HepG2 (cell line): ENCODE data around the gene CDC42EP3. TPM values are rescaled to one million over a fixed set of nuclear protein-coding genes. Genes with fewer than 3 reads are reported as not detected.

Source experiments
- ATAC-seq: fragments of 200-7000 bp; cut with Tn5 transposase; 3 replicates; pipeline ENCODE4 v1.9.1; 2020; ENCODE audit warnings: mild to moderate bottlenecking, moderate library complexity
- BruUV-seq: library from RNA; stranded (reverse); fragments of 400-500 nt; replicated peaks from 2 replicates; lab custom pipeline; 2021; lab: Mats Ljungman, UMichigan
- CTCF ChIA-PET: fragments of 300-600 bp; formaldehyde crosslinking; extraction: SDS; loops from one replicate; lab custom pipeline; 2021; ENCODE audit warnings: low total read pairs, inconsistent platforms, low intra/inter-chr PET ratio; lab: Yijun Ruan, JAX
- POLR2A ChIA-PET: fragments of 350-600 bp; sonication (Branson Sonifier 250); formaldehyde crosslinking; loops from one replicate; lab custom pipeline; 2020; ENCODE audit warnings: antibody characterized with exemption, inconsistent platforms; lab: Yijun Ruan, JAX
- DNase-seq: peaks from one replicate; pipeline ENCODE4 v3.0.0-alpha.2; 2015; ENCODE audit warnings: low spot score
- FAIRE-seq: peaks from 3 replicates; lab custom pipeline; 2011; peaks lifted over from hg19 to GRCh38; lab: Jason Lieb, UNC
- H2AFZ ChIP-seq: one replicate; pipeline ENCODE4 v1.6.1; 2011; ENCODE audit warnings: low read length, inconsistent platforms
- H3K27ac ChIP-seq: fragments of 300-600 bp; 3 replicates; pipeline ENCODE4 v1.8.0; 2011; ENCODE audit warnings: mixed run types, mild to moderate bottlenecking, mixed read lengths, low read length, inconsistent platforms; ENCODE audit not compliant: insufficient read depth; ENCODE audit errors: extremely low read length
- H3K27me3 ChIP-seq, 2 experiments: fragments of 200-600 bp in 1 of 2; 2 replicates in 1 of 2; 3 replicates in 1 of 2; pipeline versions ENCODE4 v1.6.0 to v1.8.0; 2011; ENCODE audit warnings: low read length in 2 of 2, mild to moderate bottlenecking in 2 of 2, moderate library complexity in 2 of 2, inconsistent platforms in 1 of 2; ENCODE audit not compliant: insufficient read depth in 2 of 2, control insufficient read depth in 1 of 2
- H3K36me3 ChIP-seq, 2 experiments: fragments of 200-600 bp in 1 of 2; replicated peaks in 1 of 2; 2 replicates in 1 of 2; 3 replicates in 1 of 2; pipeline versions ENCODE4 v1.5.1 to v1.8.0; 2011; ENCODE audit warnings: low read length in 2 of 2, inconsistent platforms in 1 of 2; ENCODE audit not compliant: insufficient read depth in 2 of 2, control insufficient read depth in 1 of 2
- H3K4me1 ChIP-seq: 2 replicates; pipeline ENCODE4 v1.5.1; 2012; ENCODE audit warnings: low read length, inconsistent platforms; ENCODE audit not compliant: insufficient read depth
- H3K4me2 ChIP-seq: 2 replicates; pipeline ENCODE4 v1.6.0; 2011; ENCODE audit warnings: low read depth, low read length, inconsistent platforms
- H3K4me3 ChIP-seq, 3 experiments: fragments of 200-600 bp in 1 of 3; sonication (generic), shearing (Covaris generic) in 1 of 3; replicated peaks in 1 of 3; 2 replicates each; pipeline ENCODE4 v1.5.1; 2011 to 2016; ENCODE audit warnings: low read length in 3 of 3, inconsistent platforms in 2 of 3, low read depth in 2 of 3, mild to moderate bottlenecking in 2 of 3, control low read depth in 1 of 3, mixed read lengths in 1 of 3; ENCODE audit not compliant: insufficient read depth in 1 of 3
- H3K79me2 ChIP-seq: one replicate; pipeline ENCODE4 v1.6.1; 2011; ENCODE audit warnings: low read length, inconsistent platforms; ENCODE audit not compliant: insufficient read depth
- H3K9ac ChIP-seq: 2 replicates; pipeline ENCODE4 v1.6.0; 2011; ENCODE audit warnings: mild to moderate bottlenecking, low read depth, low read length, inconsistent platforms; ENCODE audit not compliant: insufficient read depth
- H3K9me3 ChIP-seq: 2 replicates; pipeline ENCODE4 v1.5.1; 2012; ENCODE audit warnings: mild to moderate bottlenecking, low read length
- H4K20me1 ChIP-seq: 2 replicates; pipeline ENCODE4 v1.6.0; 2011; ENCODE audit warnings: inconsistent platforms, mild to moderate bottlenecking, low read length, moderate library complexity; ENCODE audit not compliant: insufficient read depth
- CTCF ChIP-seq: sonication (generic); formaldehyde crosslinking; IDR thresholded peaks from 2 replicates; pipeline ENCODE4 v1.5.0; 2020; ENCODE audit warnings: mild to moderate bottlenecking, missing genetic modification reagents, moderate library complexity
- DMTF1 ChIP-seq: sonication (generic); formaldehyde crosslinking; IDR thresholded peaks from 2 replicates; pipeline ENCODE4 v1.4.0; 2020; ENCODE audit warnings: mild to moderate bottlenecking, missing genetic modification reagents
- GABPB1 ChIP-seq: IDR thresholded peaks from 2 replicates; pipeline ENCODE4 v1.6.1; 2016; ENCODE audit warnings: mild to moderate bottlenecking, missing genetic modification reagents, moderate library complexity, missing compliant biosample characterization
- HCFC1 ChIP-seq: fragments of 150-350 bp; IDR thresholded peaks from 2 replicates; pipeline ENCODE4 v1.6.1; 2014; ENCODE audit warnings: low read depth, low read length
- HES4 ChIP-seq: sonication (generic); formaldehyde crosslinking; IDR thresholded peaks from 2 replicates; pipeline ENCODE4 v1.9.0; 2021; ENCODE audit warnings: mild to moderate bottlenecking, missing genetic modification reagents, borderline replicate concordance
- NCOA1 ChIP-seq: sonication (generic); formaldehyde crosslinking; IDR thresholded peaks from 2 replicates; pipeline ENCODE4 v1.9.0; 2021; ENCODE audit warnings: missing genetic modification reagents
- NFE2L2 ChIP-seq: fragments of 150-350 bp; IDR thresholded peaks from 2 replicates; pipeline ENCODE4 v1.6.1; 2014; ENCODE audit warnings: low read length
- PPARG ChIP-seq: conservative IDR thresholded peaks from 2 replicates; pipeline ENCODE4 v1.6.1; 2016; ENCODE audit warnings: missing biosample characterization, missing genetic modification reagents
- RAD21 ChIP-seq: fragments of 450-650 bp; formaldehyde crosslinking; IDR thresholded peaks from 2 replicates; pipeline ENCODE4 v1.5.0; 2020; ENCODE audit warnings: mild to moderate bottlenecking
- RFXANK ChIP-seq: IDR thresholded peaks from 2 replicates; pipeline ENCODE4 v1.6.1; 2016
- SMAD1 ChIP-seq: sonication (generic); formaldehyde crosslinking; IDR thresholded peaks from 2 replicates; pipeline ENCODE4 v1.4.0; 2020; ENCODE audit warnings: missing genetic modification reagents, low read depth, mild to moderate bottlenecking, borderline replicate concordance
- TARDBP ChIP-seq: sonication (generic); formaldehyde crosslinking; IDR thresholded peaks from 2 replicates; pipeline ENCODE4 v1.8.0; 2022; ENCODE audit warnings: mild to moderate bottlenecking, missing genetic modification reagents
- ZBTB38 ChIP-seq: sonication (generic); formaldehyde crosslinking; IDR thresholded peaks from 2 replicates; pipeline ENCODE4 v1.5.1; 2020; ENCODE audit warnings: mild to moderate bottlenecking, missing genetic modification reagents
- ZBTB7B ChIP-seq: sonication (generic); formaldehyde crosslinking; IDR thresholded peaks from 2 replicates; pipeline ENCODE4 v1.4.0; 2020; ENCODE audit warnings: missing genetic modification reagents
- ZFP36L1 ChIP-seq: sonication (generic); formaldehyde crosslinking; IDR thresholded peaks from 2 replicates; pipeline ENCODE4 v1.8.0; 2022; ENCODE audit warnings: mild to moderate bottlenecking, missing genetic modification reagents, moderate library complexity
- ZNF572 ChIP-seq: sonication (generic); formaldehyde crosslinking; IDR thresholded peaks from 2 replicates; pipeline ENCODE4 v1.5.1; 2020; ENCODE audit warnings: mild to moderate bottlenecking, missing genetic modification reagents
- WGBS: methylation state at CpG from one replicate; pipeline ENCODE4 v1.1.6; 2017; ENCODE audit warnings: low lambda C conversion rate; 5-methylcytosine and 5-hydroxymethylcytosine counted together
- in situ Hi-C: cut with HindIII; loops from 2 replicates; pipeline ENCODE4 v1.10.0; 2017; ENCODE audit warnings: low pct_unique_long_range_greater_than_20kb; ENCODE audit not compliant: extremely low pct_ligation_motif_present
- intact Hi-C: fragments of 100-400 bp; cut with micrococcal nuclease; formaldehyde crosslinking; loops from one replicate; pipeline ENCODE4 v1.10.0; 2022; ENCODE audit not compliant: unreplicated experiment
- polyA plus RNA-seq, 8 experiments: library from polyadenylated mRNA; depleted of rRNA in 3 of 8; stranded (reverse) in 7 of 8; unstranded in 1 of 8; fragments of >200 nt; fragmentation: Illumina TruSeq in 4 of 8; extraction: Trizol in 4 of 8; gene quantifications; 2 replicates each; pipeline versions ENCODE4 v1.2.1 to v1.2.3, GENCODE V29; 2011 to 2016; ENCODE audit warnings: low read depth in 4 of 8, missing spikeins in 1 of 8, mixed read lengths in 1 of 8; ENCODE audit not compliant: insufficient read depth in 1 of 8
- total RNA-seq, 5 experiments: library from RNA; depleted of rRNA; stranded (reverse); fragments of >200 nt; fragmentation: Illumina TruSeq; extraction: Trizol; gene quantifications; 2 replicates each; pipeline ENCODE4 v1.2.3, GENCODE V29; 2016; ENCODE audit warnings: low read depth in 1 of 5

CDC42EP3 gene
- total and polyA plus RNA-seq, 2 of the 13 experiments (the other 11 are each of a cell fraction or from before 2014, with no cell fraction given) = 0.01 TPM; not detected in 1

GRCh38 chr2:37648331-37649011 is 23.0 kb downstream of the CDC42EP3 start:
- ChIA-PET CTCF (no interaction called here), POLR2A (no interaction called here)
- Histone ChIP-seq H3K9me3 (no peaks in the 10 kb centered on the region), H2AFZ (no peak overlapping the region), H3K27me3 (peaks cover 2 to 29% of the 10 kb centered on the region in 2 experiments; a peak in 3 of 5 replicates), H3K4me3 (no peak overlapping the region), H3K27ac (no peak overlapping the region), H3K4me2 (no peak overlapping the region), H3K36me3 (no peaks in the 10 kb centered on the region), H3K4me1 (no peaks in the 10 kb centered on the region), H4K20me1 (no peaks in the 10 kb centered on the region), H3K9ac (no peak overlapping the region), H3K79me2 (no peaks in the 10 kb centered on the region)
- DNase-seq (no peak), FAIRE-seq (no peak), ATAC-seq (peak; percentile 71)
- in situ Hi-C loops (no loop called here), intact Hi-C loops (loop anchor here (10.0 kb wide), 1 partner anchor 254 kb away; no protein-coding TSS in a partner anchor)
- TF ChIP-seq PPARG (CRISPR knock-in tag) (no peak), ZNF572 (CRISPR knock-in tag) (no peak), GABPB1 (CRISPR knock-in tag) (peak; percentile 22; the same call in 1 of the 2 replicates), ZBTB7B (no peak), TARDBP (CRISPR knock-in tag) (no peak), SMAD1 (CRISPR knock-in tag) (no peak), ZBTB38 (CRISPR knock-in tag) (no peak), CTCF (CRISPR knock-in tag) (0 out of 2 replicates have a peak, but pooled peaks have one; percentile 8), ZFP36L1 (CRISPR knock-in tag) (no peak), RFXANK (CRISPR knock-in tag) (no peak), RAD21 (CRISPR knock-in tag) (no peak), NCOA1 (CRISPR knock-in tag) (no peak), NFE2L2 (no peak), DMTF1 (no peak), HCFC1 (no peak), HES4 (CRISPR knock-in tag) (no peak)
- no TSS peak for BruUV-seq
- 4% methylated on average over 8 of the region's 9 CpGs for WGBS
